GM20000 (cell line): ENCODE results near the gene SUN2.

ENCODE experiments used
- DNase-seq: peaks from one replicate; pipeline ENCODE4 v3.0.0; 2012; ENCODE audit warnings: low spot score
- CTCF ChIP-seq: IDR thresholded peaks from 2 replicates; pipeline ENCODE4 v1.5.1; 2012; ENCODE audit warnings: mild to moderate bottlenecking, control low read depth; ENCODE audit errors: extremely low read depth, missing control alignments

Gene SUN2

GRCh38 chr22:38727530-38728451 lies 28.0 kb downstream of the SUN2 start:
- no peak for DNase-seq
- TF ChIP-seq CTCF, result no peak

GRCh38 chr22:38727123-38727522 lies 28.7 kb downstream of the SUN2 start:
- TF ChIP-seq CTCF, result no peak
- no peak for DNase-seq

- DNase-seq, result no peak
- TF ChIP-seq CTCF, result no peak
Measured at GRCh38 chr22:38725900-38726655, 29.7 kb downstream of the SUN2 start.

GRCh38 chr22:38724926-38725571 lies 30.7 kb downstream of the SUN2 start:
- TF ChIP-seq CTCF, result no peak
- DNase-seq, result no peak

GRCh38 chr22:38724176-38724575 lies 31.6 kb downstream of the SUN2 start:
- no peak for DNase-seq
- TF ChIP-seq CTCF, result no peak

- no peak for DNase-seq
- no peak for TF ChIP-seq CTCF
Measured at GRCh38 chr22:38721551-38721950, 34.2 kb downstream of the SUN2 start.
